Measurements from ENCODE around the gene FAM72D.
"Not testable (repeated sequence)": the region's sequence is repeated elsewhere in the genome, so short reads cannot be mapped to it uniquely, and the experiment has no call there.

FAM72D gene

DNA sequence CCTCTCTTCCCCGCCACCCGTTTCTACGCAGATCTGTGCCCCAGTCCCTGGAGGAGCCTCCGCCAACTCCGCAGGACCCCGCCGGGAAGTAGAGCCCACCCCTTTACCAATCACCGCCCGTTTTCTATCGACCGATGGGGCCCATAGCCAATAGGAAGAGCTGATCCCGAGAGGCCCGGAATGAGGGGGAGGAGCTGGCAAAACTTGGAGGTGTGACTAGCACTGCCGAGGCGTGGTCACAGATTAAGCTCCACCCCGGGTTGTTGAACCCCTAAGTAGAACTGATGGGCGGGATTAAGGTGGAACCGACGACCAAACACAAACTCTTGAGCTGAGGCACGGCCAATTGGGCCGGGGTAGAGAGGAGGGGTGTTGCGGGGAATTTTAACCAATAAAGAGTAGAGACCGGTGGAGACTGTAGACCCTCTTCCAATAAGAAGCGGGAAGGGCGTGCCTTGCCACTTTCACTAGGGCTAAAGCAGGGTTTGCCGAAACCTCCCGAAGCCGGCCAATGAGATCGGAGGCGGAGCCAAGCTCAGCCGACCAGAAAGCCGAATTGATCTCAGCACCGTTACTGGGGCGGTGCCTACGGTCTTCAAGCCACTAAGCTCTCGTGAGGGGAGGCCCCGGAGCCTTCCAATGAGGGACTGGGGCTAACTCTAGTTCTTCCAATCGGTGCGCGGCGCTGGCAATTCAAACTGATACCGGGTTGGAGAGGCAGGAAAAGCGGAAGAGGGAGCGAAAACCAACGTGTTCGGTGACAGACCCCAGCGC lies at the start of gene FAM72D, which contains the start of gene SRGAP2B:
Gene FAM72D, plus strand, starts transcription at position 691 of the 774 bp plus-strand sequence. CDS start 874 bp downstream, outside the sequence.
Gene SRGAP2B, minus strand, starts transcription at position 45 of the 774 bp plus-strand sequence. CDS start 2,427 bp downstream, outside the sequence.
- not testable (repeated sequence) for DNase-seq

DNA sequence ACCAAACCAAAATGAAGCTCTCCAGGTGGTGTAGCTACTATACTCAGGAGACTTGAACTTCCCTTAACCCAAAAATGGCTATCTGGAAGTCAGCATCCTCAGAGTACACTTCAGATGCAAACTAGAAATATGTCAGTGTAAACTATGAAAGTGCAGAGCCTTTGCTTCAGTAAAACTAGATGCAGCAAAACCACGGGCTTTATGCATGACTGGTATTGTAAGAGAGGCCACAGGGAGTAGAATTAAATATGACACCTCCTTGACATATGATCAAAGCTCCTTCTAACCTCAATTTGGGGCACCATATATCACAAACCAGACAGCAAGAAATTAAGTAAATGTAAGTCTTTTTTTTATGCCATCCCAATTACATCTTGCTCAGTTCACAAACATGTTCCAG lies 48.2 kb upstream of the FAM72D start:
- DNase-seq = not testable (repeated sequence)

DNA sequence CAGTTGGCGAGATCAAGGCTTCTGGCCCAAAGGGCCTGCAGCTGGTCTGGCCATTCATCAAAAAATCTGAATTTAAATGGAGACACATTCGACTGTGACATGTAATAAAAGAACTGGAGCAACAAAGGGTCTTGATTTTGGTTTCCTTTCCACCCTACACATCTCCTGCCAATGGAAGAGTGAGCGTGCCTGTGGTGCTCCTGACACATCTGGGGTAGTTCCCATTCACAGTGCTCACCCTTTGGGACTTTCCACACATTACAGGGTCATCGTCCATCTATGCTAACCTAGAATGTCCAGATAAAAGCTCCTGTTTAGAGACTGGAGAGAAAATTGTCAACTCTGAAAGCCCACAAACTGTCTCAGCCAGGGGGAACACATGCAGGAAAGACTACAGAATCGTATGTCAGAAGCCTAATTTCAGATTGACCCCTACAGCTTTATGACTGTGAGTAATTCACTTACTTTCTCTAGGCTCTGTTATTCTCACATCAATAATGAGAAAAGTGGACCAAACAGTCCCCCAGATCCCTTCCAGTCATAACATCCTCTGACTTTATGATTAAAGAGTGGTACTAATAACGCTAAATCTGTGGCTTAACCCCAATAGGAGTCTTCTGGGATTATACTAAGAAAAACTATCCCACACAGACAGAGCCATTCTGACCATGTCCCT lies 47.5 kb upstream of the FAM72D start:
- not testable (repeated sequence) for DNase-seq

DNA sequence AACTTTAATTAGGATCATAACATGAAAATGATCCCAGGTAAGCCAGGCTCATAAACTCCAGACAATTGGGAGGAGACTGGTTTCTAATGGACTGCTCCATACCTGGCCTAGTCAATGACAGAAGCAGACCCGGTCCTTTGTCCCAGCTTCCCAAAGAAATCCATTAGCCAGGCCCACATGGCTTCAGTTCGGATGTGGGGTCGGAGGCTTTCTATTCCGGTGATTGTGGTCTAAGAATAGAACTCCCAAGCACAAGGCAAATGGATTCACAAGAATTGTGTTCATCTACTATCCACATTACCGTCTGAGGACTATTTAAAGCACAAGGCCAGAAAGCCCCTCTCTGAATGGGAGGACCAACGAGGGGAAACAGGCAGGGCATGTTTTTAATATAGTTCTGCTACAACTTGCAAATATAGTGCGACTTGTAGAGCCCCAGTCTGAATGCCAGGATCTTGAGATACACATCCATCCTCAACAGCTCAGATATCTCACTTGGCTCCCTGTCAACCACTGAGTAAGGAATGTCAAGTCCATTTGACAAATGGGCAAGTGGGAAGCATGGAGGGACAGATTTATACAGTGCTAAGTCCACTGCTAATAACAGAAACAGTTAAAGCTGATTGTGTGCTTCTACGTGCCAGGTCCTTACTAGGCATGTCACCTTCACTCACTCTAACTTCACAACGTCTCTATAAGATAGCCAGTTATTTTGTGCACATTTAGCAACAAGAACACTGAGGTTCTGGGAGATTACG lies 43.6 kb upstream of the FAM72D start:
- not testable (repeated sequence) for DNase-seq

DNA sequence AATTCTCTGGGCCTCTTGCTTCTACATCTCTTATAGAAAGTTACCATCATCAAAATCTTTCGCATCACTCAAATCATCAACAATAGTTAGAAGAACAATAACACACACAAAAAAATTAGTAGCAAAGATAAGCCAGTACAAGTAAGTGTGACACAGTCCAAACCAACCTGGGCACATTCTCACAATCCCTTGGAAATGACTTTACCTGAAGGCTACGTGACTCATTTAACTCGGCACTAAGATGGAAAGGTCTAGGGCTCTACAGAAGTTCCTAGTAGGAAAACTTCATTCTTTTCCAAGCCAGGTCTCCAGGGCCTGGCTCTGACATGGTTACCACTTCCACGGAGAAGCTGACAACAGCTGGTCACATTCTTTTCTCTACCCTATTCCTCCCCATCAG lies 42.3 kb upstream of the FAM72D start:
- DNase-seq = not testable (repeated sequence)

DNA sequence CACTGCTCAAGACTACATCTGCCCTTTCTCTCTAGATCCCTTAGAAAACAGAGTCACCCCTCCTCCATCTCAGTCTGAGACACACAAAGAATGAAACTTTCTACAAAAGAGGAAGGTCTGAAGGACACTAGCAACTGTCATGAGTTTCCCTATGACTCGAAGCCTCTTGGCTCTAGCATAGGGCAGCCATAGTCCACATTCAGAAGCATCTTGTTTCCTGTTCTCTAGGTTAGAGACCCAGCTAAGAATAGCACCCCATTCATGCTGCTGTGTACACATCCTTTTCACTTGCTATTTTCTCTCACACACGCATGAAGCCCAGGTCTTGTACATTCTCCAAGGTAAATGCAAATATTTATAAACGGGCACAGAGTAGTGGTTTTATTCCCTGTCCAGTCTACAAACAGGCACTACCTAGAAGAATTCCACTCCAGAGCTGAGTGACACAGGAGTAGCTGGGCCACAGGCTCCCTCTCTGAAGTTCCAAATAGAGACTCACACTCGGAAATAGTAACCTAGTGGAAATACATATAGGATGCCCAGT lies 40.5 kb upstream of the FAM72D start:
- not testable (repeated sequence) for DNase-seq

DNA sequence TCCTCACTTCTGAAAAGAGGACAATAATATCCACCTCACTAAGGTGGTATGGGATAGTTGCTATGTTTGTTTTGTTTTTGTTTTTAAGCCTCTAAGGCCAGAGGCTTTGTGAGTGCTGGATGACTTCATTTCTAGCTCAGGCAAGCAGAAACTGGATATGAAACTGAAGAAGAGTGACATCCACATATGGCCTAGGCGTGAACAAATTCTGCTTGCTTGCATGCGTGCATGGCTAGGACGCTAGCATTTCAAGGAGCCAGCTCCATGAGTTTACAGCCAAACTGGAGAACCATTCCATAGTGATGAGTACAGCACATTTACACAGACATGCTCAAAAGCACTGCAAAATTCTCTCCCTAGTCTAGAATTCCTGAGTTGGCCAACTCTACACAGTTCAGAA lies 37.6 kb upstream of the FAM72D start:
- not testable (repeated sequence) for DNase-seq

DNA sequence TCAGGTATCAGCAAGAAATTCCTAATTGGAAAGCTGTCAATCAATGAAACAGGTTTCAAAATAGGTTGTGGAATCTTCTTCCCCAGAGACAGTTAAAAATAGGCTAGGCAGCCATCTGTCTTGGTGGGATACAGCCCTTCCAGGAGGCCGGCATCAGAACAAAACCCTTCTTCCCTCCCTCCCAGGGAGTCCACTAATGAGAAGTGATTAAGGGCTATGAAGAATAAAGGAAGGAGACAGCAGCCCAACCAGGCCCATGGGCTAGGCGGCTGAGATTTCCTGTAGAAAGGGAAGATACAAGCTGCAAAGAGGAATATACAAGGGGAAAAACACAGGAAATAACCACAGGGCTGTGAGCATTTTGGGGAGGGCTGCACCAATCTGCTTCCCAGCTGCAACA lies 32.5 kb upstream of the FAM72D start:
- not testable (repeated sequence) for DNase-seq

DNA sequence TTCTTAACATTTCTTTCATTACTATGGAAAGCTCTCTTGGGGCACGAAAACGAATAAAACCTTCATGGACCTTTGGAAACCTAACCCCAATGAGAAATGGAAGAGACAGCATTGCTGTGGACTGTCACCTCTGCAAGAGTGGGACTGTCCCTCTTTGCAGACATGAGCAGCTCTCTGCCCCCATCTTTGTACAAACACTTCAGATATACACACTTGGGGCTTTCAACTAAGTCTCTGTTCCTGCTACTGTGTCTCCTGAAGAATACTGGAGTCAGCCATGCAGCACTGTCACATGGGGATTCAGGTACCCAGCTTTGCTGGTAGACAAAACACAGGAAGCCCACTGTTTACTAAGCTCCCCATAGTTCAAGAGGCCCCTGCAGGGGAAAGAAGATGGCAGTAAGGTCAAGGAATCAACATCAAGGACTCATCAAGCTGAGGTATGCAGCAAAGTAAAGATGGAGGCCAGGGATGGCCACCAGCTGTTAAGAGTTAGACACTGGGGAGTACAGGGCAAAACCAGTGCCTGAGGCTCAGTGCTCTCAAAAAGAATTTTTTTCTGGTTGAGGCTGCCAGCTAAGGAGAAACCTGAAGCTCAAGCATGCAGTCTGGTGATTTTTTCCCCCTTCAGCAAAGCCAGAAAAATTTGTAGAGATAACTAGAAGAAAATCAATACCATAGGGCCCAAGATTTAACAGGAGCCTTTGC lies 31.7 kb upstream of the FAM72D start:
- DNase-seq = not testable (repeated sequence)

DNA sequence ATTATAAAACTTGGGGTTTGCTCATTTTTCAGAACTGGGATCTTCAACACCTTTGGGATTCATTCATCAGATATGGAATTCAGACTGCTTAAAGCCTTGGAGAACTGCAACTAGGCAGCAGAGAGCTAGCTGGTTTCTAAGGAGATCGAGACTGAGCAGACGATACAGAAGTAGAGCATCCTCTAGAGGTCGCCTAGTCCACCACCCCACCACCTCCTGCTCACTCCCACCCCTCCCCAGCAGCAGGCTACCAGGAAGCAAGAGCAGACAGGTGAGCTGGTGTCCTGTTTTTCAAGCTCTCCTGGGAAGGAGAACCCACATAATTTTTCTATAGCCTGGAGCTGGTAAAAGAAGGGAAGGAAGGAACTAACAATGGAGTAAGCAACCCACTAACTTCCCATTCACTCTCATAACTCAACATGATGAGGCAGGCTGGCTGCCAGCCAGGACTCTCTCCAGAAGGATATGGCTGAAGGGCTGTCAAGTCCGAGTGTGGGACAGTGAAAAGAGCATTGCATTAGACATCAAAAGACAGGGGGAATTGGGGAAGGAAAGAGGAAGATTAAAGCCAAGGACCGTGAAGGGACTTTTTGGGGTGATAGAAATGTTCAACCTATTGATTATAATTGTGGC lies 30.5 kb upstream of the FAM72D start:
- not testable (repeated sequence) for DNase-seq

DNA sequence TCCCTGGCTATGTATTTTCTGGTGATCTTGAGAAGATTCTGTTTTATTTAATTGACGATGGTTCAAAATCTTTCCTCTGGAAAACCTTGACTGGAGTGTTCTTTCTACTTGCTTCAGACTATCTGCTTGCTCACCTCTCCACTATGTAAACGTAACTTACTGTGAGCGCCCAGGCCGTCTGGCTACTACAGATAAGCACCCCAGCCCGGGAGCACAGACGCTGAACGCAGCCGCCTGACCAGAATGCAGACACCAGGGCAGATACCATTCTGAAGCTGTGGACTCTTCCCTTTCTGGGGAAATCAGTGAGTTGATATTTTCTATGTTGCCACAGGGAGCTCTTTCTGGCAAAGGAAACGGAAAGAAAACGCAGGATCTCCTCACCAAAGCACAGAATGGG lies 29.3 kb upstream of the FAM72D start:
- not testable (repeated sequence) for DNase-seq

DNA sequence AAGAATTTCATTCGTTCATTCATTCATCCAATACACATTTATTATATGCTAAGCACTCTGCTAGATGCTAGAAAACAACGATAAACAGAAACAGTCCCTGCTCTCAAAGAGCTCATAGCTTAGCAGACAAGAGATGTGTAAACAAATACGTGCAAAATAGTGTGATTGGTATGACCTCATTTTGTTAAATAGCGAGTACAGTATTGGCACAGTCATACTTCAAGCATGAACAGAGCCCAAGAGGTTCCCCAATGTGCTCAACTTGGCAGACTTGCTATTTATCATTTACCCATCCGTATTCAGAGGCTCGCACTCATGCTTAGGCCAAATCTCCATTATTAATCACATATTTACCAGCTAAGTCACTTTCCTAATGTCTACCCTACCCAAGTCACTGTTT lies 24.2 kb upstream of the FAM72D start:
- not testable (repeated sequence) for DNase-seq

DNA sequence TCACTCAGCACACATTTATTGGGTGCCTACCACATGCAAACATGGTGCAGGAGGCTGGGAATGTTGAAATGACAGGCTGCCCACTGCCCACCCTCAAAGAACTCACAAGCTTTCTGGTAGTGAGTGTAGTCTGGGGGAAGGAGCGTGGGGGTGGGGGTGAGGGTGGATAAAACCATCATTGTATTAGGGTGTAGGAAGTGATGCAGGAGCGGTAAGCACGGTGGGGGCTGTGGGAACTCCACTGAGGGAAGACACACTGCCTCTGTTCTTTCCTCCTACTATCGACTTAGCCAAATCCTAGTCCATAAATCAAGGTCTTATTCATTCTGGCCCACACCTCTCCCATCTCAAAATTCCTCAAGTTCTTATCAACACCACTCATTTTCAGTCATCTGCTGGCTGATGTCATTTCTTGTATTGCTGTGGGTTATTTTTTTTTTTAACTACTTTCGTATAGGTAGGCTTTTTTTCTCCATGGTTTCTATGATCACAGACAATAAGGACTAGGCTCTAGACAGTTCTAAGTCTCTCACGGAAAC lies 21.7 kb upstream of the FAM72D start:
- DNase-seq = not testable (repeated sequence)

DNA sequence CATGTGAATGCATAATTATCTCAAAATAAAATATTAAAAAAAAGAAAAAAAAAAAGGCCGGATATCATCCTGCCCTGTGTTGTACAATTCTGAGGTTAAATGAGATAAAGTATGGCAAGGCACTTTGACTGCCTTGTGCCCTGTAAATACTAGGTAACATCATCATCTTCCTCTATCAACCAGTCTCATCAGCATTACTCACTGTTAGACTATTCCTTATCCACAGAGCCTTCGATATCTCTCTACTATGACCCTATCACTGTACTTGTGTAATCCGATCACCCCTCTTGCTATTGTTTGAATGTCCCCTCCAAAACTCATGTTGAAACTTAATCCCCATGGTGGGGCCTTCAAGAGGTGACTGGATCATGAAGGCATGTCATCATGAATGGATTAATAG lies 18.9 kb upstream of the FAM72D start:
- DNase-seq = not testable (repeated sequence)

DNA sequence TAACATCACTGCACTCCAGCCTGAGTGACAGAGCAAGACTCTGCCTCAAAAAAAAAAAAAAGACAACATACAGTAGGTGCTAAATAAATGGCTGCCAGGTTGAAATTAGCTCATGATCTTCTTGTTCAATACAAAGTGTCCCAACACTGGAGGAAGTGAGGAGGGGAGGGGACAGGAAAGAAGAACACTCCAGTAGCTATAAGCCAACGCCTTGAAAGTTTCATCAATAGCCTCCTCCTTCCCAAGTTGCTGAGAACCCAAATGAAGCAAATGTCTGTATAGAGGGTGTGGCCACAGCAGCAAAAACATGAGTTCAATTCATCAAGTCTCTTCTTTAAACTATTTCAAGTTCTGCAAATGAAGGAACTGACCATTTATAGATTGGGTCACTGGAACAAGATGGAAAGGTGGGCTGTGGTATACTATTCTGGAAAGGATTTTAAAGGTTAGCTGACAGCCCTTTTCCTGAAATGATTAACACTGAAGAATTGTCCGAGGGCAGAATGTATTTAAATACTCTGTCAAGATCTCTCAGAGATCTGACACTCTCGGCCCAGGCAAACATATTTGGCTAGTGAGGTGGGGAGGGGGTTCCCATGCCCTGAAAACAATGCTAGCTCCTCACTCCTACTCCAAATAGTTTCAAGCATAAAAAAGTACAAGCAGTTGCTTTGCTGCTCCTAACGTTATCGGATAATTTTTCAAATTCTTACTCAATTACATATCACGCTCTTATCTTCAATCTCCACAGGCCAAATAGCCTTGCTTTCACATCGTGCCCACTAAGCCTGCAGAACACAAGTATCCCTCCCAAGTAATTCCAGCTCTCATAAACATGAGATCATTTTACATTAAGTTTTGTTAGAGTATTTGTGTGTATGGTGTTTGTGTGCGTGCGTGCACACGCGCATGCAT lies 17.6 kb upstream of the FAM72D start:
- DNase-seq = not testable (repeated sequence)

DNA sequence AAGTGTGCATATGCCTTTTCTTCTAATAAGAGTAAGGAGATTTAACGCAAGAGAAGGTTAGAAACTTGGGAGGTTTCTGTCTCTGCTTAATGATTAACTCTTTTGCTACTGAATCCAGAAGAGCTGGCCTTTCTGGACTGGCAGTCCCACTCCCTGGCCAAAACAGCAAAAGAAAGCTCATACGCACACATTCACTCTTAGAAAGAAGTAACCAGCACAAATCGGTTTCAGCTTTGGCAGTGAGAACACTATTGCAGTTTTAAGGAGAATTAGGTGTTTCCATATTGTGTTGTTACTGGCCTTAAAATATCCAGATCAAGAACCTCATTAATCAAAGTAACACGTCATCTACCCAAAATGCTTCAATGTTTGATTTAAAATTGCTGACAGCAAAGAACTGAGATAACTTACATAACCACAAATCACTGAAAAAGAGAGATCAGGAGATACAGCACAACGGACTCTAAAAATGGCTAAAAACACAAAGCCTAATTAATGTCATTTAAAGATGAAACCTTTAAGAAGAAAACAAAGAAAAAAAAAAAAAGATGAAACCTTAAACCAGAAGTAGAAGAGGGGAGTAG lies 16.9 kb upstream of the FAM72D start:
- DNase-seq = not testable (repeated sequence)

DNA sequence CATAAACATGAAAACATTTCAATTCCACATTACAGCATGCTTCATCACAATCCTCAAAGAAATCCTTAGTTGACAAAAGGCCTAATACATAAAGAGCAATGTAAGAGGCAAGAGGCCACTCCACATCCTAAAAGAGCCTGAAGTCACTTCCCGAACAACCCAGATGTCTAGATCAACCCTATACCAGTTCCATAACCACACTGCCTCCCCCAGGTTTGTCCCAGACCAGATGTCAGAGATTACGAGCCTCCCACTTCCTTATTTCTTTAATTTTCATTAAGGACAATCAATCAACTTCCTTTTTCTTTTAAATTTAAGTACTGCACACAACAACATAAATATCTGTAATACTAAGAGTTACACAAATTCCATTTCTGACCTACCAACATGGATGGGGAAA lies 16.0 kb upstream of the FAM72D start:
- DNase-seq = not testable (repeated sequence)

DNA sequence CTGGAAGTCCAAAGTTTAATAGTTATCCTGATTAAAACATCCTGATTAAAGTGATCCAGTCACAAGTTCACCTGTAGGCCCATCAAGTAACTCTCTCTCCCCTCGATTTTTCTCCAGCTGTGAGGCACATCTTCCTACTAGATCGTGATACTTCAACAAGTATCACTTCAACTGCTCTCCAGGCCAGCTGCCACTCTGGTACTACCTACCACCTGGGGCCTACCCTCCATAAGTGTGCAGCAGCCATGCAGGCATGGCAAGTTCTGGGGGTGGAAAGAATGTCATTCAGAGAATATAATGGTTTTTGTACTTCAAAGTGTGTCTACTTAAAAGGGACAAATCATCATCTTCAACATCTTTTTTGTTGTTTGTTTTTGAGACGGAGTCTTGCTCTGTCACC lies 15.6 kb upstream of the FAM72D start:
- DNase-seq = not testable (repeated sequence)

DNA sequence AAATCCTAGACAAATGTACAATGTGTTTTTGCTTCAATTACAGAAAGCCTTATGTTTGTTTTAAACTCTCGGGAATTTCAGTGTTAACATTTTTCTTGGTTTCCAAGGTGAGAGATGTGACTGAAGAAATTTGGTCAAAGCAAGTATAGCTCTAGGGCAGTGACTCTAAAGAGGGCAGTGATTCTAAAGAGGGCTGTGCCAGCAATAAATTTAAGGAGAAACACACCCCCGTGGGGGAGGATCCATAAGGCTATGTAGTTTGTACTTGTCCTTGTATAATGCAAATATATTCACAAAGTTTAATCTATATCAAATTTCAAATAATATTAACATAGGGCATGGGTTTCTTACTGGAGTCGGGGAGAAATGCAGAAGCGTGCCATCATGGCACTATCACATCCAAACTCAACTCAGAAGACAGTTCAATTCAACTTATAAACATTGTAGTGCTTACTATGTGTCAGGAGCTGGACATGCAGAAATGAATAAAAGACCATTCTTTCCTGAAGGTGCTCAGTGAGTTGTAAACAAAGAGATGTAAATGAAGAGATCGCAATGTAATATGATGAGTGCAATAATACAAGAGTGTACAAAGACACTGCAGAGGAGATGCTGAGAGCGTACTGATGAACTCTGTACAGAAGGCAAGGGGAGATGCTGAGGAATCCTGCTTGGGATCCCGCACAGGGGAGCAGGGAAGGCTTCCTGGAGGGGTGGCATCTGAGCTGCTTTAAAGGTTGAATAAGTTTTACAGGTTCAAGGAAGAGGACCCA lies 13.1 kb upstream of the FAM72D start:
- DNase-seq = not testable (repeated sequence)

All from NCI-H1105 treated with DMSO at 0.1 percent for 48 hours (cell line).